Neural progenitor cell (in vitro differentiated cells): ENCODE results near the gene CD244. TPM values are rescaled to one million over a fixed set of nuclear protein-coding genes. Genes with fewer than 3 reads are reported as not detected.
"Not testable (repeated sequence)": the region's sequence is repeated elsewhere in the genome, so short reads cannot be mapped to it uniquely, and the experiment has no call there.

Experiments used
- DNase-seq: peaks from one replicate; pipeline ENCODE4 v3.0.0-alpha.2; 2016; ENCODE audit warnings: low spot score
- H2AFZ ChIP-seq: fragments of 200-600 bp; sonication (generic); replicated peaks from 2 replicates; pipeline ENCODE4 v1.6.1; 2016; ENCODE audit warnings: antibody characterized with exemption
- H3F3A ChIP-seq: fragments of 200-600 bp; sonication (generic); 2 replicates; pipeline ENCODE4 v1.6.1; 2016; ENCODE audit warnings: antibody characterized with exemption, low read depth
- H3K27ac ChIP-seq: fragments of 200-600 bp; sonication (generic); 2 replicates; pipeline ENCODE4 v1.5.1; 2016; ENCODE audit warnings: mild to moderate bottlenecking
- H3K27me3 ChIP-seq: fragments of 200-600 bp; sonication (generic); 2 replicates; pipeline ENCODE4 v1.6.1; 2016; ENCODE audit warnings: mild to moderate bottlenecking, moderate library complexity
- H3K36me3 ChIP-seq: fragments of 200-600 bp; sonication (generic); 2 replicates; pipeline ENCODE4 v1.5.1; 2016
- H3K4me1 ChIP-seq: fragments of 200-600 bp; sonication (generic); 2 replicates; pipeline ENCODE4 v1.6.1; 2016; ENCODE audit warnings: mixed run types
- H3K4me2 ChIP-seq: fragments of 200-600 bp; sonication (generic); 2 replicates; pipeline ENCODE4 v1.6.1; 2016
- H3K4me3 ChIP-seq: fragments of 200-600 bp; sonication (generic); 2 replicates; pipeline ENCODE4 v1.5.1; 2016
- H3K79me2 ChIP-seq: fragments of 200-600 bp; sonication (generic); 2 replicates; pipeline ENCODE4 v1.6.1; 2016; ENCODE audit warnings: low read depth
- H3K9ac ChIP-seq: fragments of 200-600 bp; sonication (generic); 2 replicates; pipeline ENCODE4 v1.6.1; 2016
- H3K9me3 ChIP-seq: fragments of 200-600 bp; sonication (generic); 2 replicates; pipeline ENCODE4 v1.5.1; 2016; ENCODE audit warnings: low read depth
- H4K20me1 ChIP-seq: fragments of 200-600 bp; sonication (generic); 2 replicates; pipeline ENCODE4 v1.6.1; 2016; ENCODE audit warnings: low read depth
- H3K27ac Mint-ChIP-seq: 3 replicates; pipeline ENCODE4 v1.8.0; 2021; ENCODE audit warnings: mixed read lengths
- H3K27me3 Mint-ChIP-seq: 2 replicates; pipeline ENCODE4 v1.8.0; 2022; ENCODE audit warnings: low read depth, mild to moderate bottlenecking, inconsistent platforms, moderate library complexity, mixed read lengths; ENCODE audit not compliant: insufficient read depth
- H3K36me3 Mint-ChIP-seq: 3 replicates; pipeline ENCODE4 v1.8.0; 2021; ENCODE audit warnings: mixed read lengths
- H3K4me1 Mint-ChIP-seq: 3 replicates; pipeline ENCODE4 v1.8.0; 2021; ENCODE audit warnings: mixed read lengths
- H3K4me3 Mint-ChIP-seq: 3 replicates; pipeline ENCODE4 v1.8.0; 2021; ENCODE audit warnings: mild to moderate bottlenecking, moderate library complexity, mixed read lengths
- H3K9me3 Mint-ChIP-seq: 3 replicates; pipeline ENCODE4 v1.8.0; 2020; ENCODE audit warnings: mixed read lengths
- EZH2 ChIP-seq: fragments of 200-600 bp; sonication (generic); IDR thresholded peaks from 2 replicates; pipeline ENCODE4 v1.6.1; 2017; ENCODE audit warnings: antibody characterized with exemption, mild to moderate bottlenecking, moderate library complexity
- EZH2phosphoT487 ChIP-seq: fragments of 200-600 bp; sonication (generic); IDR thresholded peaks from 2 replicates; pipeline ENCODE4 v1.6.1; 2017; ENCODE audit warnings: antibody characterized with exemption
- total RNA-seq: library from RNA; depleted of rRNA; stranded (reverse); fragments of >200 nt; gene quantifications from 2 replicates; pipeline ENCODE4 v1.2.3, GENCODE V29; 2015; ENCODE audit warnings: low replicate concordance
- TF ChIP-seq, protein P1 (sequence below): fragments of 200-600 bp; sonication (generic); IDR thresholded peaks from 2 replicates; pipeline ENCODE4 v1.5.1; 2017; ENCODE audit warnings: antibody characterized with exemption, mild to moderate bottlenecking

Gene CD244
- total RNA-seq, 1 donor from 2014 or later, result not detected

DNA sequence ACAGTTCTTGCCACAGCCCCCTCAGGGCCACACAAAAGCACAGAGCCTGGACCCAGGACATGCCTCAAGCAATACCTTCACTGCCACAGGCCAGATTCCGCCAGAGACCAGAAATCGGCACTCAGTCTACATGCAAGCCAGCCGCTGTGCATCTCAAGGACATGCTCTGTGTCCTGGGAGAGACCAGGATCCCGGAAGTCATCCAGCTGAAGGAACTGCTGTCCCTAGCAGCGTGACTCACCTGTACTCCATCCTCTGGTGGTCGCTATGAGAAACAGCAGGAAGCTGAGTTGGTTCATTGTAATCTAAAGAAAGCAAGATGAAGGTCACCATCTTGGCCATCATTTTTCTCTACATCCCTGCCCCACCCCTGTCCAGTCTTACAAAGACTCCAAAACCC lies 21.9 kb upstream of the CD244 start:
- H2AFZ ChIP-seq, result no peak overlapping the region

GRCh38 chr1:160883581-160884513 lies 21.2 kb upstream of the CD244 start:
- Histone ChIP-seq H3K4me1 (no peaks in the 10 kb centered on the region), H3K4me3 (no peak overlapping the region), H3K27me3 (no peaks in the 10 kb centered on the region), H2AFZ (no peak overlapping the region), H3F3A (no peaks in the 10 kb centered on the region), H3K4me2 (no peak overlapping the region), H3K9me3 (no peaks in the 10 kb centered on the region), H4K20me1 (no peaks in the 10 kb centered on the region), H3K36me3 (no peaks in the 10 kb centered on the region), H3K27ac (no peak overlapping the region), H3K9ac (no peak overlapping the region), H3K79me2 (no peaks in the 10 kb centered on the region)
- Mint-ChIP-seq H3K27ac (no peak overlapping the region), H3K4me1 (no peaks in the 10 kb centered on the region), H3K27me3 (peaks cover 3% of the 10 kb centered on the region), H3K9me3 (peaks cover 2% of the 10 kb centered on the region), H3K4me3 (no peak overlapping the region), H3K36me3 (no peaks in the 10 kb centered on the region)
- no peak for DNase-seq
- TF ChIP-seq EZH2phosphoT487 (no peak), EZH2 (no peak)
- TF ChIP-seq, protein P1, sequence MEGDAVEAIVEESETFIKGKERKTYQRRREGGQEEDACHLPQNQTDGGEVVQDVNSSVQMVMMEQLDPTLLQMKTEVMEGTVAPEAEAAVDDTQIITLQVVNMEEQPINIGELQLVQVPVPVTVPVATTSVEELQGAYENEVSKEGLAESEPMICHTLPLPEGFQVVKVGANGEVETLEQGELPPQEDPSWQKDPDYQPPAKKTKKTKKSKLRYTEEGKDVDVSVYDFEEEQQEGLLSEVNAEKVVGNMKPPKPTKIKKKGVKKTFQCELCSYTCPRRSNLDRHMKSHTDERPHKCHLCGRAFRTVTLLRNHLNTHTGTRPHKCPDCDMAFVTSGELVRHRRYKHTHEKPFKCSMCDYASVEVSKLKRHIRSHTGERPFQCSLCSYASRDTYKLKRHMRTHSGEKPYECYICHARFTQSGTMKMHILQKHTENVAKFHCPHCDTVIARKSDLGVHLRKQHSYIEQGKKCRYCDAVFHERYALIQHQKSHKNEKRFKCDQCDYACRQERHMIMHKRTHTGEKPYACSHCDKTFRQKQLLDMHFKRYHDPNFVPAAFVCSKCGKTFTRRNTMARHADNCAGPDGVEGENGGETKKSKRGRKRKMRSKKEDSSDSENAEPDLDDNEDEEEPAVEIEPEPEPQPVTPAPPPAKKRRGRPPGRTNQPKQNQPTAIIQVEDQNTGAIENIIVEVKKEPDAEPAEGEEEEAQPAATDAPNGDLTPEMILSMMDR, result no peak

More for the DNA sequence above, 21.9 kb upstream of the CD244 start:
- Histone ChIP-seq H3K9me3 (no peaks in the 10 kb centered on the region), H3K4me1 (no peaks in the 10 kb centered on the region), H3K79me2 (no peaks in the 10 kb centered on the region), H4K20me1 (no peaks in the 10 kb centered on the region), H3K27me3 (no peaks in the 10 kb centered on the region), H3K36me3 (no peaks in the 10 kb centered on the region), H3K4me2 (no peak overlapping the region), H3K9ac (no peak overlapping the region), H3K4me3 (no peak overlapping the region), H3K27ac (no peak overlapping the region), H3F3A (no peaks in the 10 kb centered on the region)
- H3K27ac Mint-ChIP-seq, result no peak overlapping the region
- no peaks in the 10 kb centered on the region for H3K36me3 Mint-ChIP-seq
- no peak overlapping the region for H3K4me3 Mint-ChIP-seq
- TF ChIP-seq EZH2 (no peak), EZH2phosphoT487 (no peak)
- TF ChIP-seq, protein P1, result peak; percentile 26
- no peaks in the 10 kb centered on the region for H3K9me3 Mint-ChIP-seq
- no peaks in the 10 kb centered on the region for H3K4me1 Mint-ChIP-seq
- peaks cover 3% of the 10 kb centered on the region for H3K27me3 Mint-ChIP-seq
- peak; percentile 12 for DNase-seq

GRCh38 chr1:160882582-160882981 lies 19.9 kb upstream of the CD244 start:
- no peak overlapping the region for H3K27ac ChIP-seq
- H3K27me3 Mint-ChIP-seq, result peaks cover 5% of the 10 kb centered on the region
- H3K9me3 ChIP-seq, result no peaks in the 10 kb centered on the region
- no peaks in the 10 kb centered on the region for H3F3A ChIP-seq
- no peak for DNase-seq
- H3K9ac ChIP-seq, result no peak overlapping the region
- H4K20me1 ChIP-seq, result no peaks in the 10 kb centered on the region
- no peaks in the 10 kb centered on the region for H3K4me1 ChIP-seq
- TF ChIP-seq, protein P1, result no peak
- TF ChIP-seq EZH2 (no peak), EZH2phosphoT487 (no peak)
- no peak overlapping the region for H3K4me3 ChIP-seq
- no peak overlapping the region for H3K4me3 Mint-ChIP-seq
- H3K9me3 Mint-ChIP-seq, result peaks cover 2% of the 10 kb centered on the region
- no peaks in the 10 kb centered on the region for H3K27me3 ChIP-seq
- H3K4me2 ChIP-seq, result no peak overlapping the region
- H3K4me1 Mint-ChIP-seq, result no peaks in the 10 kb centered on the region
- no peaks in the 10 kb centered on the region for H3K36me3 Mint-ChIP-seq
- H3K79me2 ChIP-seq, result no peaks in the 10 kb centered on the region
- H3K36me3 ChIP-seq, result no peaks in the 10 kb centered on the region
- no peak overlapping the region for H2AFZ ChIP-seq
- no peak overlapping the region for H3K27ac Mint-ChIP-seq

GRCh38 chr1:160881264-160881663 lies 18.6 kb upstream of the CD244 start:
- H3K4me1 Mint-ChIP-seq, H3K27me3 ChIP-seq, H3F3A ChIP-seq, H3K4me1 ChIP-seq, H3K9ac ChIP-seq, H3K27ac ChIP-seq, H3K9me3 Mint-ChIP-seq, H3K27ac Mint-ChIP-seq, H3K79me2 ChIP-seq, H3K36me3 Mint-ChIP-seq, DNase-seq, H3K9me3 ChIP-seq, H3K4me3 ChIP-seq, H3K36me3 ChIP-seq, H3K27me3 Mint-ChIP-seq, H4K20me1 ChIP-seq, H3K4me3 Mint-ChIP-seq, H2AFZ ChIP-seq, H3K4me2 ChIP-seq: not testable (repeated sequence)
